Tibial nerve (tissue), 3 donors: ENCODE results near the gene GABRG3.

Experiments
- CTCF ChIP-seq, 5 experiments: fragments of 200-600 bp in 3 of 5; fragments of 450-650 bp in 2 of 5; sonication (generic) in 3 of 5; IDR thresholded peaks; one replicate each; pipeline ENCODE4 v1.5.1; 2016 to 2019; ENCODE audit warnings: antibody characterized with exemption in 5 of 5, mild to moderate bottlenecking in 3 of 5, moderate library complexity in 2 of 5
- POLR2A ChIP-seq, 2 donors: fragments of 450-650 bp; IDR thresholded peaks; one replicate each; pipeline ENCODE4 v1.6.1; 2017; ENCODE audit warnings: antibody characterized with exemption in 2 of 2, mild to moderate bottlenecking in 2 of 2, moderate library complexity in 2 of 2

- TF ChIP-seq CTCF (IDR thresholded peaks at IDR 0.05) (no peak), POLR2A (IDR thresholded peaks at IDR 0.05) (no peak)
These were observed 264.2 kb downstream of the GABRG3 start for GRCh38 chr15:27235161-27235560.
